AG09319 (cell line): ENCODE measurements around the gene MAML1.

Experiments used
- DNase-seq: peaks from one replicate; pipeline ENCODE4 v3.0.0-alpha.2; 2010; ENCODE audit warnings: low read depth; ENCODE audit errors: extremely low read depth
- TF ChIP-seq, protein P1 (sequence below): IDR thresholded peaks from 2 replicates; pipeline ENCODE4 v1.5.1; 2011; ENCODE audit warnings: low read depth, mild to moderate bottlenecking, inconsistent platforms, low read length, moderate library complexity

MAML1 gene

DNA sequence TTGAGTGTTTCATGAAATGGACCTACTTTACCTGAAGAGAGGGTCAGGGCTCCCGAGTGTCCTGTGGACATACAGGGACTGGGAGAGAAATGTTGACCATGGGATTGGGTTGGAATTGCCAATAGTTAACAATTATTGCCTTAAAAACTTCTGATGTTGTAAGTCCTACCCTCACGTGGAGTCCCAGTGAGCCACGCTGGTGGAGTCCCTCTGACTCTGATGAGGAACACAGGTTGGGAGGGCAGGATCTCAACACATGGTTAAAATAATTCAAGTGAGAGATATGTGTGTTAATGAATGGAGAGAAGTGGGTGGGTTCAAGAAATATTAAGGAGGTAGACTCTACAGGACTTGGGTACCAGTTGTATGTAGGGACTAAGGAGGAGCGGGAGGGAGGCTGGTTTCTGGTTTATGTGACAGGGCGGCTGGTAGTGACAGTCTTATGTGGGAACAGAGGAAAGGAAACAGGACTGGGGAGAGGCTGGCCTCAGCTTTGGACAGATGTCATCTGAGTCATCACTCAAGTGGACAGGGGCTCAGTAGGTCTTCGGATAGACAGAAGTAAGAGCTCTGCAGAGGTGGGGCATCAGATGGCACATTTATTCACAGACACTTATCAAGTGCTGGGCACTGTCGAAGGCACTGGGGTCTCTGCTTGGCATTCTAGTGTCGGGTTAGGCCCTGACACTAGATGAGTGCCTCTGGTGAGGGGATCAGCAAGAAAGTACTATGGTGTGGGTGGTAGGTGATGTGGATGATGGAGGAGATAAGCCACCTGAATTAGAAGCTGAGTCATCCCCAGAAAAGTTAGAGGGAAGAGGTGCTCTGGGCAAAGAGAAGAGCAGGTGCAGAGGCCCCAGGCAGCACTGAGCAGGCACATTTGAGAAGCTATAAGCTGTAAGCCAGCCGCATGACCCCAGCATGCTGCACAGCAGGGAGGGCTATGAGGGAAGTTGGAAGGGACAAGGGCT, 27.2 kb downstream of the MAML1 start:
- TF ChIP-seq, protein P1, sequence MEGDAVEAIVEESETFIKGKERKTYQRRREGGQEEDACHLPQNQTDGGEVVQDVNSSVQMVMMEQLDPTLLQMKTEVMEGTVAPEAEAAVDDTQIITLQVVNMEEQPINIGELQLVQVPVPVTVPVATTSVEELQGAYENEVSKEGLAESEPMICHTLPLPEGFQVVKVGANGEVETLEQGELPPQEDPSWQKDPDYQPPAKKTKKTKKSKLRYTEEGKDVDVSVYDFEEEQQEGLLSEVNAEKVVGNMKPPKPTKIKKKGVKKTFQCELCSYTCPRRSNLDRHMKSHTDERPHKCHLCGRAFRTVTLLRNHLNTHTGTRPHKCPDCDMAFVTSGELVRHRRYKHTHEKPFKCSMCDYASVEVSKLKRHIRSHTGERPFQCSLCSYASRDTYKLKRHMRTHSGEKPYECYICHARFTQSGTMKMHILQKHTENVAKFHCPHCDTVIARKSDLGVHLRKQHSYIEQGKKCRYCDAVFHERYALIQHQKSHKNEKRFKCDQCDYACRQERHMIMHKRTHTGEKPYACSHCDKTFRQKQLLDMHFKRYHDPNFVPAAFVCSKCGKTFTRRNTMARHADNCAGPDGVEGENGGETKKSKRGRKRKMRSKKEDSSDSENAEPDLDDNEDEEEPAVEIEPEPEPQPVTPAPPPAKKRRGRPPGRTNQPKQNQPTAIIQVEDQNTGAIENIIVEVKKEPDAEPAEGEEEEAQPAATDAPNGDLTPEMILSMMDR = no peak
- DNase-seq = no peak

DNA sequence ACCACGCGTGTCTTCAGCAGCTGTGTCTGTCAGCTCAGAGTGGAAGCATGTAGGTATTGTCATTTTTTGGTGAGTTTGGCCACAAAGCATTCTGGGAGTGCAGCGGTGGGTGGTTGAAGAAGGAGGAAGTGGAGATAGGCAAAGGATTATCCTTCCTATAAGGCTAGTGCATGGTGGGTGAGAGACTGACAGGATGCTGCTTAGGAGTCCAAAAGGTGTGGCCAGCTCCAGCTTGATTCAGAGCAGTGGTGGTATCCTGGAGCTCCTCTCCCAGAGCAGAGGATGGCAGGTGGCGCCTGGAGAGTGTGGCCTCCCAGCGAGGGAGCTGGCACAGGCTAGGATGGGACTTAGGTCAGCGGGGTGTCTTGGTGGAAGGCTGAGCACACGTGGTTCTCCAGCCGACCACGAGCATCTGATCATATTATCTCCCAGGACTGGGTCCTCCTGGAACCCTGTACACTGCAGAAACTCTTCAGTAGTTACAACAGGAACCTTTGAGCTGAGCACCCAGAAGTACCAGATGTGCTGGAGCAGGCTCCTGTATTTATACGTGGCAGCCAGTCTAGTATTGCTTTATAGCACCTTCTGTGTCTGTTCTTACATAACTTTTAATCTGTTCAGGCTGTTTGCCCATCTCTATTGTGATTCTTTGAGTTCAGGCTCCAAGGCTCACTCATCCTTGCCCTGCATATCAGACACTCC, 29.6 kb downstream of the MAML1 start:
- TF ChIP-seq, protein P1 = no peak
- DNase-seq = peak; percentile 16

DNA sequence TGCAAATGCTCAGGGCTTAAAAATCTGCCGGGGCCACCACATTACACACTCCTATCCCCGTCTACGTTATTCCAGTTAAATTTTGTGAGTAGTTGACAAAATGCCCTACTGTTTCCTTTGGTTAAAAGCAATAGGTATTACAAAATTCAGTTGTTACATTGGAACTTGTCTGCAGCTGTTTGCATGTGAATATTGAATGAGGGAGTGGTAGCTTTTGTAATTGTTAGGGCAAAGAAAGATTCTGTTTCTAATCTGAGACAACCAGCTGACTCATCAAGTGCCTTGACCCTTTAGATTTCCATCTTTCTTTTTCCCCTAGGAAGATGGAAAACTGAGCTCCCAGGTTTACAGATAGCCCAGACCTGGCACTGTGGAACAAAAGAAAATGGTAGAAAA, 30.2 kb downstream of the MAML1 start:
- TF ChIP-seq, protein P1 = no peak
- peak; percentile 34 for DNase-seq

DNA sequence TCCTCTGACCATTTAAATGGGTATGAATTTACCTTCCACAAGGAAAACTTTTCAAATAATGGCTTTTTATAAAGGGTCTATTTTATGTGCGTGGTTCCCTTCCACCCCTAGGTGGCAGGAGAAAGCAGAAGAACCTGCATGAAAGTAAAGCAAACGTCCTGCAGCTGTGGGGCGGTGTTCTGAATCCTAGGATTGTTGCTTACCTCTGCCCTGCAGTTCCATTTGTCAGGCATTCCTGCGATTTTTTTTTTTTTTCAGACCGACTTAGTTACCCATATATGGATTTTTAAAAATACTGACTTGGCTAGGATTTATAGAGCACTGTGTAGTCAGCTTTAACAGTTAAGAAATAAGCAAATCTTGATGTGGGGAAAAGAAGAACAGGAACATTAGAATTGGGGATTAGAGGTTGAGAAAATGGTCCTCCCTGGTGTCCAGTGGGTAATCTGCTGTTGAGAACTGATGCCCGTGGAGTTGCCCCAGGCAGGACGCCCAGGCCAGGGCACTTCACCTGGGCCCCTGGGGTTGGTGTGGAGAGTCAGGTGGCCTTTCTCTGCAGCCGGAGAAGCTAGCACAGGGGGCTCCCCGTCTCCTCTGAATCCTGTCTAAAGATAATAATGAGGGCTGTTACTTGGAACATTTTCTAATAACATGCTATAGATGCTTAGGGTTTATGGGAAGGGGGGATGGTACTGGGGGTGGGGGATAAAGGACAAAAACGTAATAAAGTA, 30.8 kb downstream of the MAML1 start:
- TF ChIP-seq, protein P1 = peak; percentile 87
- peak; percentile 49 for DNase-seq

DNA sequence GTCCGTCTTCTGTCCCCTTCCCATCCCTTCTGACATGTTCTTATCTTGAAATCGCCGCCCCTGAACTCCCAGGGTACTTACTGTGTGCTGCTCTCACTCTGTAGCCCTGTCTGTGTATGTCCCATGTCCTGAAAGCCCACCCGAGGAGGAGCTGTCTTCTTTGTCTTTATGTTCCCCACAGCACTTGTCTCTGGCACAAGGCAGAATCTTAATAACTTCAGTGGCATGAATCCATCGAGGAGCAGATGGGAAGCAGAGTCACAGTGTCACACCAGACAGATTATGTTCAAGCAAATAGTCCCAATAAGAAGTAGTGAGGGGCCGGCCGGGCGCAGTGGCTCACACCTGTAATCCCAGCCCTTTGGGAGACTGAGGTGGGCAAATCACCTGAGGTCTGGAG, 31.4 kb downstream of the MAML1 start:
- no peak for DNase-seq

DNA sequence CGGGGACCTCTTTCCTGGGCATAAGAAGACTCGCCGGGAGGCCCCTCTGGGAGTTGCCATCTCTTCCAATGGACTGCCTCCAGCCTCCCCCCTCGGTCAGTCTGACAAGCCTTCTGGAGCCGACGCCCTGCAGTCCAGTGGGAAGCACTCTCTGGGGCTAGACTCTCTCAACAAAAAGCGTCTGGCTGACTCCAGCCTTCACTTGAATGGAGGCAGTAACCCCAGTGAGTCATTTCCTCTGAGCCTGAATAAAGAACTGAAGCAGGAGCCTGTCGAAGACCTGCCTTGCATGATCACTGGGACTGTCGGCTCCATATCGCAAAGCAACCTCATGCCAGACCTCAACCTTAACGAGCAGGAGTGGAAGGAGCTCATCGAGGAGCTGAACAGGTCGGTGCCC, 32.8 kb downstream of the MAML1 start:
- TF ChIP-seq, protein P1 = no peak
- DNase-seq = peak; percentile 38

More for the DNA sequence above, 31.4 kb downstream of the MAML1 start:
- TF ChIP-seq, protein P1 = no peak
